GM19324 (cell line): ENCODE results near the gene SCUBE2.

Experiments used
- ATAC-seq: cut with Tn5 transposase; IDR thresholded peaks from one replicate; pipeline ENCODE4 v1.9.1; 2021; ENCODE audit warnings: mild to moderate bottlenecking, moderate library complexity; ENCODE audit not compliant: unreplicated experiment, low FRiP score

The SCUBE2 gene

DNA sequence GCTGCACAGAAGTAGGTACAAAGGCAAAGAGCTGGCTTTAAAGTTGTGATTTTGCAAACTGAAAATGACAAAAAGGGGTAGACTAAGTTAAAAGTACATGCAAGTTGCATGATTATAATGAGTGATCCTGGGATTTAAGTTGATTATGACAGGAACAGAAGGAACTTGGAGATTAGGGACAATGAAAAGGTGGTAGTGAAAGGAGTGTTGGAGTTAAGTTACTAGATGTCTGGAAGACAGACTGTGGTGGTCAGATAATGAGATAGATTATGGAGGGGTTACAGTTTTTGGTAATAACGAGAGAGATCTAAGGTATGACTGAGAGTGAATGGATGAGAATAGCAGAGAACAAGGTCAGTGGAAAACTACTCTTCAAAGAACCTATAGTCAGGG, 119.5 kb downstream of the SCUBE2 start:
- ATAC-seq = no peak

DNA sequence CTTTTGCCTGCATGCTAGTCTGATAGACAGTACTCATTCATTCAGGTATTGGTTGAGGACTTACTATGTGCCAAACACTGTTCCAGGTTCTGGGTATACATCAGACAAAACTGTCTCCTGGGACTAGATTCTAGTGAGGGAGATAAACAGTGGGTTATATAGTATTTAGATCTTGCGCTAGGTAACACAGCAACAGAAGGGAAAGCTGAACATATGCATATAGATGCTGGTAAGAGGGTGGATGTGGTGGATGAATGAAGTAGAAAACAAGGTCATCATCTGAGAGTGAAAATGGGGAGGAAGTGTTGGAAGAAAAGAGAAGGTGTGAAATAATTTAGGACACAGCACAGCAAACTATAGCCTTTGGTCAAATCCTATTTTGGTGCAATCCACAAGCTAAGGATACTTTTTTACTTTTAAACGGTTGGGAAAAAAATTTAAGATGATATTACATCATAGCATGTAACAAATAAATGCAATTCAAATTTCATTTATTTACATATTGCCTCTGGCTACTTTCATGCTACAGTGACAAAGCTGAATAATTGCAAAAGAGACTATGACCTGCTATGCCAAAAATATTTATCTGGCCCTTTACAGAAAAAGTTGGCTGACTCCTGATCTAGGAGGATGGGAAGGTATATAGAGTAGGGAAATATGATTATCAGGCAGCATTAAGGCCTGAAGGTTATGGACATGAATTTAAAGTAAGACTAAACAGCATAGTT, 120.0 kb downstream of the SCUBE2 start:
- ATAC-seq = no peak
